ENCODE results near the gene IGFBP2.

IGFBP2 gene

DNA sequence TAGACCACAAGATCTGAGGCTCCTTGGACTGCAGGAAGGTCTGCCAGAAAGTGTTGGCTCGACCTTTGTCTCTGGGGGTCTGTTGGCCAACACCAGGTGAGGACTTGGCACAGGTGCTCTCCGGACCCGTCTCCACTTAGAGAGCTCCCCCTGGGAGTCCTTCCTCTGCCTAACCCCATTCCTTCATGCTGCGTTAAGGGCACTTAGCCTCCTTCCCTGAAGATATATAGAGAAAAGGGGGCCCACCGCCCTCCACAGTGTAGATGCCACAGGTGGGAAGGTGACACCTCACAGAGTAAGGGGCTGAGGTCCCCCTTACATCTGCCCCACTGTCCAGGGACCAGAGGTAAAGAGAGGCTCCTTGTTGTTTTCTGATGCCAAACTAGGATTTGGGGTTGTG is 53.9 kb downstream of the IGFBP2 start:
- DNase-seq (ENCODE audit: low spot score): no peak

DNA sequence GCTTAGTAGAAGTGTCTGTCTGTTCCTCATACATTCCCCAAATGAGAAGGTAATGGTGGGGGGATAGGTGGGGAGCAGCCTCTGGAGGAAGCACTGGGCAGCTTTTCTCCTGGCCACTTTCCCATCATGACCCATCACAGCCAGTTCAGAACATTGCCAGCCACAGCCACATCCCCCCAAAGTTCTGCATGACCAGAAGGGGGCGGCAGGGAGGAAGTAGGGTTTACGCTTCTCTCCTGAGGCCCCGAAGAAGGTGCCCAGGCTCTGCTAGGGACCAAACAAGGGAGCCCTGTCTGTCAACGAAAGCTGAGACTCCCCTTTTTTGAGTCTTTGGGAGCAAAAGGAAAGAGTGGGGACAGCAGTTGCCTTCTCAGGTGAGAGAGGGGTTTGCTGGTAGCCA is 54.4 kb downstream of the IGFBP2 start:
- no peak for DNase-seq (ENCODE audit: low spot score)

DNA sequence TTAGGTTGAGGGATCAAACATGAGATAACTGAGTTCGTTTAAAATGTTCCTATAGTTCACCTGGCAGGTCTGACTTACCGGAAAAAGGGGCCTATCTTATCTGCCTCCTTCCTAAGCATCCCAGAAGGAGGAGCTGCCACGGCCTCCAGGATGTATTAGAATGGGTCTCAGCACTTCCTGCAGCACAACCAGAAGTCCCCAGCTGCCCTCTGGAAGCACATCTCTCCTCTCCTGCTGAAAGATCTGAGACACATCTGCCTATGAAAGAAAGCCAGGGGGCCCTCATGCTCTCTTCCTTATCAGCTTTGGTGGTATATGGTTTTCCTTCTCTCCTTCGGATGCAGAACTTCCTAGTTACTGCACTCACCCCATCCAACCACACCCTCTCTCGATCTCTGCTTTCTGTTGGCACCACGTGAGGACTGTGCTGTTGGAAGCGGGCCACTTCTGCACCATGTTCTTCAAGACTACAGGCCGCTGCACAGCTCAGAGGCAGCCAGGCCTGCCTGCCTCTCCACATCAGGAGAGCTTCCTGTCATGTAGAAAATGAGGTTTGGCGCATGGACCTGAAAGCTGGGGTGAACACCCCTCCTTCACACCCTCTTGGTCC is 55.6 kb downstream of the IGFBP2 start:
- DNase-seq (ENCODE audit: low spot score): no peak

DNA sequence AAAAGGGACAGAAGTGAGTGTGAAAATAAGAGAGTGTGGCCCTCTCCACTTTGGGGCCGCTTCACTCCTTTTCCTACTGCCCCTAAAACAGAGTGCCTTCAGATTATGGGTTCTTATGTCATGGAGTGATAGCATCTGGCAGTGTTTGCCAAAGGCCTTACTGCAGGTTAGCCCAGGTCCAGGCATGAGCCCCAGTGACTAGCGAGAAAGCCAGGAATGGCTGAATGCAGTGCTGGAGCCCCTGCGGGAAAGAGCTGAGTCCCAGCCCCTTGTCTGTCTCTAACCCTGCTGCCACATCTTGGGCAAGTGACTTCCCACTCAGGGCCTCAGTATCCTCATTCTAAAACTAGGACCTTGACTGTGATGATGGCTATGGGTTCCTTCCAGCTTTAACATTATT is 56.2 kb downstream of the IGFBP2 start:
- DNase-seq (ENCODE audit: low spot score): no peak

DNA sequence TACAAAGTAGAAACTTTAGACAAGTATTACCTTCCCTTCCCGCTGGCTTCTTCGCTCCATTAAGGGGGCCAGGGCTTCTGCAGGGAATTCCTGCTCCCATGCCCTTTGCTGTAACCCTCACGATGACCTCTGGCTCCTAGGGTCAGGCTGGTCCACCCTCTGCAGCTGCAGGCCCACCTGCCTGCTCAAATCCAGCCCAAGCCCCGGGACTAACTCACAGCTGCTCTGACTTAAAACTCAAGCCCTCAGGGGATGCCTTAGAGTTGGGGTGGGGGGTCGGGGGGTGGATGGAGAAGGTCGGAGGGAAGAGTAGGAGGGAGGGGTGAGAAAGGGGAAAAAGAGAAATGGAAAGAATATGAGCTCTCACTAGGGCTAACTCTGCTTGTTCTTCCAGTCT is 57.2 kb downstream of the IGFBP2 start:
- DNase-seq (ENCODE audit: low spot score): no peak

DNA sequence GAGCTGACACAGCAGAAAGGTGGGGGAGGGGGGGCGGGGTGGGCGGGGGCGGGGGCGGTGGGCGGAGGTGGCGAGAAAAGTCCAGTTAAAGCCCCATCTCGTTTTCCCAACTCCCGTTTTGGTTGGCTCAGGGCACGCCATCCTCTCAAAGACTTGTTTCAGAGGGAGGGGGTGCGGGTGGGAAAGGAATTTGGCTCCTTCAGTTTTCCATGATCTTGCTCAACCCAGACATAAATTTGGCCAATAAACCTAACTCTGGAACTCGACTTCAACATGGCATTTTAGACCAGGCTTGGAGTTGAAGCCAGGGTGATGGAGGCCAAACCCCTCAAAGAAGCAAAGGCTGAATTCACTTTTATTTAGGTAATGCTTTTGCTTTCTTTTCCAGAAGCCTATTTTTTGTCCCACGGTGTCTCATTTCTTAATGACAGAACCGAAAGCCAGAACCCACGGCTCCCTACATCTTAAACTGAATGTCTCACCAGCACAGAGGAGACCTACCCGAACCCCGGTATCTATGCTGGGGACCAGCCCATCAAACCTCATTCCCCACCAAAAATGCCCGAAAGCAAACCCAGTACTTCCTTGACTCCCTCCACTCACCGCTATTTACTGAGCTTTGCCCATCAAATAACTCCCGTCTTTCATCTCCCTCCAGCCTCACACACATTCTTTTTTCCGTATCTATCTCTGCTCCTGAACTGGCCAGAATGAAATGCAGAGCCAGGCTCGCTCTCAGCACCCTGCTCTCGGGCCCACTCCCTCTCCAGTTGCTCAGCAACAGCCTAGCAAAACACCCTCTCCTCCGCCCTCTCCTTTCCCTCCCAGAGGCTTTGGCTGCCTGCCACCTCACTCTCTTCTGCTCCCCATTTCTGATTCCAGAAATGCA is 57.9 kb downstream of the IGFBP2 start:
- DNase-seq (ENCODE audit: low spot score): no peak

DNA sequence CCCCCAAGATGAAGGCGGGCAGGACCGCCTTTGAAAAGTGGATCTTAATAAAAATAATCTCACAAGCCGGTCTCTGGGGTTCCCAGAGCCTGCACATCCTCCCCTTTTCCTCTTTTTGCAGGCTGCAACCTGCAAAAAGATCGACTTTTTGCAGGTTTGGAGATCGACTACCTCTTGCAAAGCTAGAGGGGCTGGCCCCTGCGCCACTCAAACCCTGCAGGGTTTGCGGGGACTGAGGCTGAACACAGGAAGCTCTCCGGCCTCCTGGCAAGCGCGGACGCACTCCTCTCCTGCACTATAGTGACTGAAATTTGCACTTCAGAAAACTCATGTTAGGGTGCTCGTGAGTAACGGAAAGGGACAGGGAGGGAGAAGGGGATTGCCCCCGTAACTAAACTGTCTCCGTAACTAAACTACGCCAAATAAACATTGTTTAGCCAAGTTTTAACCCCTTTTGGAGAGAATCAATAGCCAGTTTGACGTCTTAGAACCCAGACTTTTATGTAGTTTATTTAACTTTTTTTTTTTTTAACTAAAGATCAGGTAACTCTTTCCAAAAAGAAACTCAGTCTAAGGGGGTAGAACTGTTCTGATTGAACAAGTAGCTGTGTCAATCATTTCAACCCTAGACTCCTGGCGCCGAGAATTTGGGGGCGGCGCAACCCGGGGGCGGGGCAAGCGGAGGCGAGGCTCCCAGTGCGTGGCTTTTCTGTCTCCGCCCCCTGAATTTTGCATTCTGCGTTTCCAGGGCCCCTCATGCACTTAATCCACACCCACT is 59.6 kb downstream of the IGFBP2 start:
- DNase-seq (ENCODE audit: low spot score): peak; percentile 50

DNA sequence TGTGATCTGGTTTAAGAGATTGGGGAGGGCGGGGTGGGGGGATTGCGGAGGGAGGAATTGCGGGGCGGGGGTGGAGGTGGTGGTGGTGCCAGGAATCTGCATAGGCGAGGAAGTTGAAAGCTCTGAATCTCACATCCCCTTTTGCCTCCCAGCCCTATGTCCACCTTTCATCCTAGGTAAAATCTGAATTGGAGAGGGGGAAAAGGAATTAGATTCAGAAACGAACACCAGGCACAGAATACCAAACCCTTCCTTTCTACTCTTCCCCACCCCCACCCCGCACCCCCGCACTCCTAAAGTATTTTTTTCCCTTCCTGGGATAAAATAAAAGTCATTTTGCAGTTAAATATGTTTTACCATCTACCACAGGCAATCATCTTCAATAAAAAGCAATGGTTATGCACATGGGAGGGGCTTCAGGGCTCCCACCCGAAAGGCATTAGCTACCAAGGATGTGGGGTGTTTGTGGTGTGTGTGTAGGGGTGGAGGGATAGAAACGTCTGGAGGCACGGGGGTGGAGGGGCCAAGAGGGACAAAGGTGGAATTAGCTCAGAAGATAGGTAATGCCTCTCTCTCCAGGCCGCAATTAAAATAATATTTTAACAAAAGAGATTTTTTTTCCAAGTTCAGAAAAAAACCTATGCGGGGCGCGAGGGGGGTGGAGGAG is 60.3 kb downstream of the IGFBP2 start:
- no peak for DNase-seq (ENCODE audit: low spot score)

DNA sequence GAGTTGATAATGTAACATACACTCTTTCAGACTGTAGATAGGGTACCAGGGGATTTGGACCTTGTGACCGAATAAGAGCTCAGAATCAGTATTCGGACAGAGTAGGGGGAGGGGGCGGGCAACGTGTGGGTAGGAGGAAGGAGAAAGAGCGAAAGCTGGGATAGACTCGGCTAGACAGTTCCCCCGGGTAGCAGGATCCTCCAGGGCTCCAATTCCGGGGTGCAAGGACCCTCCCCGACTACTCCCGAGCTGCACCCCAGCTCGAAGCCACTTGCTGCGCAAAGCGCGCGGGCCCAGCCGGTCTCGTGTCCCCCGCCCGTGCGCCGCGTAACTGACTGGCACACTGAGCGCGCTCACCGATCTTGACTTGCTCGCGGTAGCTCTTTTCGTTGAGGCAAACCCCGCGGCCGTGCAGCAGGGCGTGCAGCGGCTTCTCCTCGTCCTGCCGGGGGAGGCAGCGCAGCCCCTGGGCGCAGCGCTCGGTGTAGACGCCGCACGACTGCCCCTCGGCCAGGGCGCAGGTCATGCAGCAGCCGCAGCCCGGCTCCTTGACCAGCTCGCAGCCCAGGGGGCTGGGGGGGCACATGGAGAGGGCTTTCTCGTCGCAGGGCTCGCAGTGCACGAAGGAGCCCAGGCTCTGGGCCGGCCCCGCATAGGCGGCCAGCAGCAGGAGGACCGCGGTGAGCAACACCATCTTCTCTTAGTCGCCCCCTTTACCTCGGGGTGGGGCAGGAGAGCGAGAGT is 61.0 kb downstream of the IGFBP2 start:
- DNase-seq (ENCODE audit: low spot score): no peak

DNA sequence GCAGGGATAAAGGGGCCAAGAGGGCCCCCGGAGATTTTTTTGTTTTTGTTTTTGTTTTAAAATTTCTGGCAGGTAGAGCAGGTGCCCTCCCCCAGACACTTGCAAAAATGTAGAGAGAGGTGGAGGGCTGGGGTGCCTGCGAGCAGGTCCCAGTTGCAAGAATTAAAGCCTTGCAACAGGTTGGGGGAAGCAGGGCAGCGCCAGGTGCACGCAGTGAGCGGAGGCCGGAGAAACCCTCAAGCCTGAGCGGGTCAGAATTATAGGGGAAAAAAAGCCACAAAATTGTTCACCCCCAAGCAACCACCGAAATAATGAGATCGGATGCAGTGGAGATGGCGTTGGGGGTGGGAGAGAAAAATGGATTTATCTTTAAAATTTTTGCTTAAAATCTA is 61.6 kb downstream of the IGFBP2 start:
- no peak for DNase-seq (ENCODE audit: low spot score)

DNA sequence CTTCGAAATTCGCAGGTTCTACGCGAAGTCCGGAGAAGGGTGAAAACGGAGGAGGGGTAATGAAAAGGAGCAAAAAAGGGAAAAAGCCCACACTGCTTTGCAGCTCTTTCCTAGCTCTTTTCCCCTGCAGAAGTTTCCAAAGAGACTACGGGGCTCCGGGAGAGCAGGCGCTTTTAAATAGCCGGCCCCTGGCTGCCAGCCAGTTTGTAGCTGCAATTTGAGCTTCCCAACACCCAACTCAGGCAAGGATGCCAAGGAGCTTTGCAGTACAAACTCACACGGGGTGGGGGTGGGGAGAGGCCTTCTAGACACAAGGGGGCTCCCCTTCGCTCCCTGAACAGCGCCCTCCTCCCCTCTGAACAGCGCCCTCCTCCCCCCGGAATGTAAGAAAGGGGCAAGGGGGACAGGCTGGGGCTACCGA is 62.2 kb downstream of the IGFBP2 start, which contains the start of gene IGFBP5:
TSS of gene IGFBP5 (minus strand) at position 149 of the 421 bp plus-strand sequence. CDS start 774 bp downstream, outside the sequence.
- no peak for DNase-seq (ENCODE audit: low spot score)

DNA sequence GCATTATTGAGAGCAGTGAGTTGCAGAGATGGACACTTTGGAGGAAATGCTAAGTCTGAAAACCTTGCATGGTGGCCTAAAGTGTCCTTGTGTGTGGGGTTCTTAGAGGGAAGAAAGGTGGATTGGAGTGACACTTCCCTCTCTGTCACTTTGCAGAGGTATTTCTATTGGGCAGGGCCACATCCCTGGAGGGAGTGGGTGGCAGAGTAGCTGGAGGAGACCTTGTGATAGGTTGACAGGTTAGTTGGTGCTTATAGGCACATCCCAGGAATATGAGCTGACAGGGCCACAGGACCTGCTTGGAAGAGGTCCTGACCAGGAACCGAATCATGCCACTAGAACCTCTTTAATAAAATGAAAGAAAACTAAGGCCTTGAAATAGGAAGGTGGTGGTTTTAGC is 63.1 kb downstream of the IGFBP2 start:
- DNase-seq (ENCODE audit: low spot score): no peak

DNA sequence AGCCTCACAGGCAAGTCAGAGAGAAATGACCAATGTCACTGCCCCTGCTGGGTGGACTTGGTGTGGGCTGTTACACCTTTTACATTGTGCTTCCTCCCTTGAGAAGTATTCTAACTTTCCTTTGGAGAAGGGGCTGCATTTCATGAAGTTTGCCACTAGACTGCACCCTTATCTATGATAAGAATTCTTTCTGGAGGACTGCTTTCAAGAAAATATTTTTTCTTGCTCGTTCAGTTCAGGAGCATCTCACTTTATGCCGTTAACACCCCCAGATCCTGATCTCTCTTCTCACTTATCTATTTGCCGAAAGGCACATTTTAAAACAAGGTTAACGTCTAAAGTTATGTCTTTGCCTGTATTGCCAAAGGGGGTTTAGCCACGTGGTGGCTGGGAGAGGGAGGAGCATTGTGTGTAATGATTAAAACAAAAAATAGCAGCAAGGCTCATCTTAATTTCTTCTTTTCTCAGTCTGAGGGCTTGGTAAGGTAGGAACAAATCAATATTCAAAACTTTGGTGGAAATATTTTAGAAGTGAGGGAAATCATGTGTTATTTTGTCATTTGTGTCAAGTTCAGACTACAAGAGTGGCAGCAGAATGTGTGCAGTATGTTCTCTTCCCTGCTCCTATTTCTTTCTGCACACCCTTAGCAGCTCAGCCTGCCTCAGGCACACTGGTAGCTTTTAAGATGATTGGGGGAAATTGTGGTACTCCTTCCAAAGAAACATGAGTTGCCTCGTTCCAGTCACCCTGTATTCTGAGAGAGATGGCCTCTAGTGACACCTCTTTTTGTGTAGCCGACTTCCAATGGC is 63.7 kb downstream of the IGFBP2 start:
- peak; percentile 55 for DNase-seq (ENCODE audit: low spot score)

DNA sequence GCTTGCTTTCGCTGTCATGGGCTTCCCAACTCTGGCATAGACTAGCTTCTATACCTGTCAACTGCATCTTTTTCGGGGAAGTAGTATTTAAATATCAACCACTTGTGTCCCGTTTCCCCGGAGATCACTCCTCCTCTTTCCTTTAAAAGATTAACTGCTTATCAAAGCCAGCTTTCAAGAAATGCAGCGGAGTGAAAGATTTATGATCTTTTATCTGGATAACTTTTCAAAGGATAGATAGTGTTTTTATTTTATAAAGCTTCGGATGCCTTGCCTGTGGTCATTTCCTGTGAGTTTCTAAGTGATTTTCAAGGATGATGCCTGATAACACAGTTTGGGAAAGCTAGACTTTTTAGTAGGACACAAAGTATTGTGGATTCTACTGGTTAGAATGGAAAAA is 65.1 kb downstream of the IGFBP2 start:
- no peak for DNase-seq (ENCODE audit: low spot score)

DNA sequence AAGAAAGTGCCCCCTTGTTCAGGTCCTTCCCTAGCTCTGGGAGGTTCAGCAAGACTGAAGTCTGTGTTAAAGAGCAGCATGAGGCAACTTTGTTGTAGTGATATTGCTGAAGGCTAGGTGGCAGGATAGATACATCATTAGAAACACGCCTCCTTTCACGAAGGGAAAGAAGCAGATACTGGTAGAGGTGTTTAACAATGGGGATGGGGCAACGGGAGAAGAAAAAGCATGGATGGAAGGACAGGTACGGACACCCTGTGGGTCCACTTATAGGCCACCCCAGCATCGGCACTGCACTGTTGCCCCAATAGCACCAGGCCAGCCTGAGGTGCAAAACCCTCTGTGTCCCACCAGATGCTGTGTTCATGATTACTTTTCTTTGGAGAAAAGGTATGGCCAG is 65.7 kb downstream of the IGFBP2 start:
- DNase-seq (ENCODE audit: low spot score): peak; percentile 73

DNA sequence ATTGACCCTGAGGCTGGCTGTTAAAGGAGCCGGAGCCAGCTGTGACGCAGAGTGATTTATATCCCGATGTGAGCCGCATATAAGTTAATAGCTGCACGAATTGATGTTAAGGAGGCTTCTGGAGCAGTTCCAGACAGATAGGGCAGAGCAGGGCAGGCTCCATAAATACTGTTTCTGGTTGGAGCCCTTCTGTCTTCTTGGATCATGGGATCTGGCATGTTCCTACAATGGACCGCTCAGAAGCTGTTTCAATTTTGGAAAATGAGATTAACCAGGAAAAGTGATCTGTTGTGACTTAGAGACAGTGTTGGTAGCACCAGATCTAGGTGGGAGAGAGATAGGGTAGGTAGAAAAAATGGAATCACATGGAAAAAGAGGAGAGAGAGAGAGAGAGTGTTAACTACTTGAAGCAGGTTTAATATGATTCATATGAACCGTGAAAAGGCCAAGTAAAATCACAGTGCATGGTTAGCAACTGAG is 66.9 kb downstream of the IGFBP2 start:
- no peak for DNase-seq (ENCODE audit: low spot score)

DNA sequence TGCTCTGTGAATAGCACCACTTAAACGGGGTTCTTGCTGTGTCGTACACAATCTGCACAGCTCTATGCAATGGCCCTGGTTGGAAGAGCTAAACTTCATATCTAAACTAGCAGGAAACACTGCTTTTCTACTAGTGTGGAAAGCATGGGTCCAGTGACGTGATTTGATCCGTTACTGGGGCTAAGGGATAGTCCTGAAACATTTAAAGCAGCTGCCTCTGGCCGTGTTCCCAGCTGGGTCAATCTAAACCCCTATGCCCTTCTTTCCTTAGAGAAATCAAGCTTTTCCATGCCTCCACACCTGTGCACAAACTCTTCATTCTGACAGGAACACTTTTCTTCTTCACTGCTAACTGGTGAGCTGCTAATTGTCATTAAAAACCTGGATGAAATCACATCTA is 67.6 kb downstream of the IGFBP2 start:
- no peak for DNase-seq (ENCODE audit: low spot score)

DNA sequence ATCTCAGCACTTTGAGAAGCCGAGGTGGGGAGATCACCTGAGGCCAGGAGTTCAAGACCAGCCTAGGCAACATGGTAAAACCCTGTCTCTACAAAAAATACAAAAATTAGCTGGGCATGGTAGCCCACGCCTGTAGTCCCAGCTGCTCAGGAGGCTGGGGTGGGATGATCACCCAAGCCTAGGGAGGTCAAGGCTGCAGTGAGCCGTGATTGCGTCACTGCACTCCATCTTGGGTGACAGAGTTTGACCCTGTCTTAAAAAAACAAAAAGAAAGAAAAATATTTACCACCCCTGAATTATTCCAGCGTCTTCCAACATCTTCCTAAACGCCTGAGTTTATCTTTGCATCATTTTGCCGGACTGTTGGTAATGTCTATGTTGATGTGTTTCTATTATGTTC is 68.3 kb downstream of the IGFBP2 start:
- no peak for DNase-seq (ENCODE audit: low spot score)

DNA sequence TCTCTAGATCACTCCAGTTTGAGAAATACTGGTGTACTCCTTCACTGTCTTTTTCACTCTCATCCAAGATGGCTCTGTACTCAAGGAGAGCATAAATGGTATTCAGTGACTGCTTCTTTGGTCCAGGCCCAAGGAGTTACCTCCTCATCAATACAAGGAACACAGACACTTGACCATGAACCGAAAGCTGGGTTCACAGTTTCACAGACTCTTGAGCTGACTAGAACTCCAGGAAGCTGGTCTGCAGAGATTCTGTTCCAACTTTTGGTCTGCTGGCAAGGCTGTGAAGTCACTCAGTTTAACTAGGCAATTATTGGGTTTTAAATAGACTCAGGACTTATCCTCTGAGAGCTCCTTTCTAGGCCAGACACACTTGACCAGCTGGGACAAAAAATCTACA is 69.5 kb downstream of the IGFBP2 start:
- DNase-seq (ENCODE audit: low spot score): no peak

DNA sequence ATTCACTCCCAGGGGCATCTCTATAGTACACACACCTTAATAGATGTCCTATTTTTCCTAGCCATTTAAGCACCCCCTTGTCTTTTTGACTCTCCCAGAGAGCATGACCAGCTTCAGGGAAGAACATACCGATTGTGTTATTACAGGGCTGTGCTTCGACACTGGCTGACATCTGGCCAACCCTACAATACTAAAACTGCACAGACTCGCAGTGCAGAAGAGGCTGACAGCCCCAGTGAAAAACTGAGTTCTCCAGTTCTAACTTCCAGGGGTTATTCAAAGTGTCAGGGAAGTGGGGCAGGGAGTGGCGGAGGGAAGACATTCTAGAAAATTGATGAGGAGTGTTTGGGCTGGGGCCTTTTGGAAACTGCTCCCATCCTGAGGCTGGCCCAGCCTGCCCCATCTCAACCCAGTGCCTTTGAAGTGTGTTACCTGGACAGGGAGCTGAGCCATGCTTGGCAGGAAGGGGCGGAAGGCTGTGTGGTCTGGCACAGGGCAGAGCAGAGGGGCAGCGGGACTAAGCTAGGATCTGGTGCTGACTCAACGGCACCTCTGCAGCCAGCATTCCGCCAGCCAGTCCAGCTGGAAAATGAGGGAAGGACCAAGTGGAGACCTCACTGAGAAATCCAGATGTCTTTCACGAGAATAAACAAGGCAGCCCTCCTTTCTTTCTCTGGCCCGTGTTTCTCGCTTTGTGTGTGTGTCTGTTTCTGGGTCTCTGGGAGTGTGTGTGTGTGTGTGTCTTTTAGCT is 77.5 kb downstream of the IGFBP2 start:
- no peak for DNase-seq (ENCODE audit: low spot score)
